SJSA1 (cell line): Measurements from ENCODE around the gene GZMH. TPM values are rescaled to one million over a fixed set of nuclear protein-coding genes. Genes with fewer than 3 reads are reported as not detected.
"Not testable (repeated sequence)": the region's sequence is repeated elsewhere in the genome, so short reads cannot be mapped to it uniquely, and the experiment has no call there.

Source experiments
- DNase-seq, 2 experiments: peaks; one replicate each; pipeline ENCODE4 v3.0.0-alpha.2; 2015 to 2020; ENCODE audit warnings: low spot score in 2 of 2, low read depth in 1 of 2
- H3K27ac ChIP-seq: fragments of 250-450 bp; sonication (Bioruptor Pico); 2 replicates; pipeline ENCODE4 v1.5.1; 2020; ENCODE audit warnings: mild to moderate bottlenecking, moderate library complexity
- H3K27me3 ChIP-seq: fragments of 250-450 bp; sonication (Bioruptor Pico); replicated peaks from 2 replicates; pipeline ENCODE4 v1.5.1; 2020; ENCODE audit warnings: mild to moderate bottlenecking, moderate library complexity
- H3K36me3 ChIP-seq: fragments of 250-450 bp; sonication (Bioruptor Pico); 2 replicates; pipeline ENCODE4 v1.5.1; 2020; ENCODE audit warnings: mild to moderate bottlenecking
- H3K4me1 ChIP-seq: fragments of 250-450 bp; sonication (Bioruptor Pico); replicated peaks from 2 replicates; pipeline ENCODE4 v1.6.1; 2021; ENCODE audit warnings: mild to moderate bottlenecking
- H3K4me3 ChIP-seq: fragments of 250-450 bp; sonication (Bioruptor Pico); 2 replicates; pipeline ENCODE4 v1.5.1; 2020; ENCODE audit warnings: mild to moderate bottlenecking
- H3K9me3 ChIP-seq: fragments of 250-450 bp; sonication (Bioruptor Pico); replicated peaks from 2 replicates; pipeline ENCODE4 v1.5.1; 2020; ENCODE audit warnings: mild to moderate bottlenecking
- total RNA-seq: library from RNA; depleted of rRNA; stranded (reverse); fragments of >200 nt; shearing (Covaris generic); gene quantifications from 2 replicates; pipeline ENCODE4 v1.2.3, GENCODE V29; 2014; rRNA removed

The GZMH gene, protein sequence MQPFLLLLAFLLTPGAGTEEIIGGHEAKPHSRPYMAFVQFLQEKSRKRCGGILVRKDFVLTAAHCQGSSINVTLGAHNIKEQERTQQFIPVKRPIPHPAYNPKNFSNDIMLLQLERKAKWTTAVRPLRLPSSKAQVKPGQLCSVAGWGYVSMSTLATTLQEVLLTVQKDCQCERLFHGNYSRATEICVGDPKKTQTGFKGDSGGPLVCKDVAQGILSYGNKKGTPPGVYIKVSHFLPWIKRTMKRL
- total RNA-seq = not detected in 2 replicates

DNA sequence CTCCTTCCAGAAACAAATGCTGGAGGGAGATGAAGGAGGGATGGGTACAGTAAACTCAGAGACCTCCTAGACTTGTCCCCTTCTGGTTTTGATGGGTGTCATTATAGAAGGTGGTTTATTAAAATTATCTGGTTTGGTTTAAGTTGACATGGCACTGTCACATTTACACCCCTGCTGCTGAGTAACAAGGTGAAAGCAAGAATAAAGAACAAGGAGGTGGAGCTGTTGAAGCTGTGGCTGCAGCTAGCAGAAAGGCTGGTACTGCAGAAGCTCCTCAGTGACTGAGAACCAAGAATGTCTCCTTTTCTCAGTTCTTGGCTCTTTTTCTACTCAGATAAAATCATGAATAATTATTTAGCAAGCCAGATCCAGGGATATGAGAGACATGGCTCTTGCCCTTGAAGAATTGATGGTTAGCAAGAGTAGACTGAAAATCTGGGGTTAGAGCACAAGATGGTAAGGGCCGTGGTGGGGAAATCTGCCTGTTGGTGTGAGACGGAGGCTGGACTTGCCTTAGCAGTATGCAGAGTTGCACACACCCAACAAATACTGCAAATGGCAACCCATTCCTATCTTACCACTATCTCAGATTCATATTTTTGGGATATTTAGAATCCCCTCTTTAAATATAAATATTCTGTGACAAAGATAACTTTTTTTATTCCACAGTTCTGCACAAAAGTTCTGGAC is at the start of gene GZMH:
Gene GZMH (minus strand): TSS at position 31 of the 690 bp plus-strand sequence. CDS start 72 bp downstream, outside the sequence.
- no peak within 1 kb of the TSS for H3K27ac ChIP-seq
- H3K9me3 ChIP-seq = no peaks in the 10 kb centered on the region
- no peaks in the 10 kb centered on the region for H3K36me3 ChIP-seq
- H3K27me3 ChIP-seq = no peaks in the 10 kb centered on the region
- no peak for DNase-seq
- no peaks in the 10 kb centered on the region for H3K4me1 ChIP-seq
- no peak within 1 kb of the TSS for H3K4me3 ChIP-seq

DNA sequence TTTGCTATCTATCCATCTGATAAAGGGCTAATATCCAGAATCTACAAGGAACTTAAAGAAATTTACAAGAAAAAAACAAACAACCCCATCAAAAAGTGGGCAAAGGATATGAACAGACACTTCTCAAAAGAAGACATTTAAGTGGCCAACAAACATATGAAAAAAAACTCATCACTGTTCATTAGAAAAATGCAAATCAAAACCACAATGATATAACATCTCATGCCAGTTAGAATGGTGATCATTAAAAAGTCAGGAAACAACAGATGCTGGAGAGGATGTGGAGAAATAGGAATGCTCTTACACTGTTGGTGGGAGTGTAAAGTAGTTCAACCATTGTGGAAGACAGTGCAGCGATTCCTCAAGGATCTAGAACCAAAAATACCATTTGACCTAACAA is 38.9 kb upstream of the GZMH start:
- not testable (repeated sequence) for H3K27me3 ChIP-seq, H3K4me3 ChIP-seq, H3K27ac ChIP-seq, H3K9me3 ChIP-seq, H3K36me3 ChIP-seq, H3K4me1 ChIP-seq, DNase-seq

DNA sequence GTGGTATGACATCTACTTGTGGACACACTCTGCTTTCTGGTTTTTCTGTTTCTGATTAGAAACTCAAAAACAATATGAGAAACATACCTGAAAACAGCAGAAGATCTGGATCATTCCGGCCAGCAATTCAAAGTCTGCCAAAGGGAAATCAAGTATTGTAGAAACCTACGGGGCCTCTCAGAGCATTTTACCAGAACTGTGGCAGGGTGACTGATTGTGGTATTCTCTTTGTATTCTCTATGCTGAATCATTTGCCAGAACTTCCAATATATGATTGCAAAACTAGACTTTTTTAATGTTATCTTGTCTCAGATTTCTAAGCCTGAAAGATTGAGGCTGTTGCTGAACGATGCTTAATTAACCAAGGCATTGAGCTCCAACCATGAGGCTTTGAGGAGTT is 30.4 kb upstream of the GZMH start:
- no peak overlapping the region for H3K4me3 ChIP-seq
- H3K36me3 ChIP-seq = no peaks in the 10 kb centered on the region
- DNase-seq = no peak
- H3K27ac ChIP-seq = no peak overlapping the region
- no peaks in the 10 kb centered on the region for H3K9me3 ChIP-seq
- no peaks in the 10 kb centered on the region for H3K27me3 ChIP-seq
- H3K4me1 ChIP-seq = no peaks in the 10 kb centered on the region

DNA sequence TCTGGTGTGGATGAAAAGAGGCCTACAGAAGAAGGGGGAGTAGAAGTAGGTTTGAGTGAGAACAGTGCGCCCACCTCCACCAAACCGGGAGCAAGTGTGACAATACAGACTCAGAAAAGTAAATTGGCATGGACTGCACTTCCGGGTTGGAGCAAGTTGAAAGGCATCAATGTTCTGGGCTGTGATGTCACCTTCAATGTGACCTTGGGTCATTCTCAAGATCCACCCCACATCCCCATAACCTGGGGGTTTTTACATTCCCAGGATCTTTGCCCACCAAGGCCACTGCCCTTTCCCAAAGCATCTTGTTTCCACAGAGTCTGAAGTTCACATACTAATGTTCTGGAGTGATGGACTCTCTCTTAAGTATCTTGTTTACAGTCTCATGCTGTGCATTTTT is 29.8 kb upstream of the GZMH start:
- Histone ChIP-seq H3K36me3 (no peaks in the 10 kb centered on the region), H3K27ac (no peak overlapping the region), H3K4me1 (no peaks in the 10 kb centered on the region), H3K27me3 (no peaks in the 10 kb centered on the region), H3K9me3 (no peaks in the 10 kb centered on the region), H3K4me3 (no peak overlapping the region)
- no peak for DNase-seq

DNA sequence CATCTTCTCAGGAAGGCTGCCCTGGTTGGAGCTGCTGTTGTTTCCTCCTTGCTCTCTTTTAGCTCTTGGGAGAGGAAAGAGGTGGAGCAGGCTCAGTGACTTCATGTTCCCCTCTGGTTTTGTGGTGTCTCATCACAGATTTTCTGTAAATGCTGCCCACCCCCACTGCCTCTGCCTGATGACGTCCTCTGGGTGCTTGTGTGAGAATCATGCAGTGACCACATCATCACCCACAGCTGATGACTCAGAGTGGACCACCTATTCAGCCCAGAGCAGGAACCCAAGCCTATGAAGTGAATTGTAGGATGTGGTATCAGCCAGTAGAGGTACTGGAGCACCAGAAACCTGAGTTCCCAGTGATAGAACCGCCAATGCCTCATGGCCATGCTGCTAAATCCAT is 24.7 kb upstream of the GZMH start, which contains the start of gene GZMB:
Gene GZMB (minus strand): TSS at position 33 of the 400 bp plus-strand sequence. CDS start 30 bp downstream, at position 3.
- Histone ChIP-seq H3K27ac (no peak within 1 kb of the TSS), H3K36me3 (no peaks in the 10 kb centered on the region), H3K9me3 (no peaks in the 10 kb centered on the region), H3K4me3 (no peak within 1 kb of the TSS), H3K4me1 (no peaks in the 10 kb centered on the region), H3K27me3 (no peaks in the 10 kb centered on the region)
- no peak for DNase-seq

DNA sequence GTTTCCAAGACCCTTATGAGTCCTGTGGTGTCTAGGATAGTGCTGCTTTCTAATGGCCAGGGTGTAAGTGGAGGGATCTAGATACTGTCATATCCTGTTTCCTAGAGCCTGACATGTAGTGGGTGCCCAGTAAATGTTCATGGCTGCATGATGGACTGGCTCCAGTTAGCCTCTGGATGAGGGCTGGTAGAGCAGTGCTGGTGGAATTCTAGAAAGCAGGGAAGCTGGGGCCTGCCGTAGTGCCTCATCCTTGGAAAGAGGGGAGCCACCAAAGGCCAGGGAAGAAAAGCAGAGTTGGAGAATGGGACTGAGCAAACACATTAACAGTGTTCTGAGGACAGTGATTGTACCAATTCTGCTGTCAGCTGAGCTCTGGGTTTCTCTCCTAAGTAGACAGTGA is 23.9 kb upstream of the GZMH start:
- Histone ChIP-seq H3K27me3 (no peaks in the 10 kb centered on the region), H3K9me3 (no peaks in the 10 kb centered on the region), H3K27ac (no peak overlapping the region), H3K4me3 (no peak overlapping the region), H3K36me3 (no peaks in the 10 kb centered on the region), H3K4me1 (no peaks in the 10 kb centered on the region)
- no peak for DNase-seq

DNA sequence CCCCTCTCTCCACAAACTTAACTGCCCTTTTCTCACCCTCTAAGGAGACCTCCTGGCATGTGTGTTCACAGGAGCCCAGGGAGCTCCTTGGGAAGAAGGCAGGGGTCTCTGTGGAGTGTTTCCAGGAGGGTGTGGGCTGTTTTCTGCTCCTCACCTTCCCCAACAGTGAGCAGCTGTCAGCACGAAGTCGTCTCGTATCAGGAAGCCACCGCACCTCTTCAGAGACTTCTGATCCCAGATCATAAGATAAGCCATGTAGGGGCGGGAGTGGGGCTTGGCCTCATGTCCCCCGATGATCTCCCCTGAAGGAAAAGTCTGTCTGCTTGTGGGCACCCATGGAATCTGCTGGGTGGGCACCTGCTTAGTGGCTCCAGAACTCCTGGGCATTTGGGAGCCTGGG is 23.3 kb upstream of the GZMH start:
- Histone ChIP-seq H3K27me3 (no peaks in the 10 kb centered on the region), H3K27ac (no peak overlapping the region), H3K4me1 (no peaks in the 10 kb centered on the region), H3K36me3 (no peaks in the 10 kb centered on the region), H3K9me3 (no peaks in the 10 kb centered on the region), H3K4me3 (no peak overlapping the region)
- DNase-seq = no peak

DNA sequence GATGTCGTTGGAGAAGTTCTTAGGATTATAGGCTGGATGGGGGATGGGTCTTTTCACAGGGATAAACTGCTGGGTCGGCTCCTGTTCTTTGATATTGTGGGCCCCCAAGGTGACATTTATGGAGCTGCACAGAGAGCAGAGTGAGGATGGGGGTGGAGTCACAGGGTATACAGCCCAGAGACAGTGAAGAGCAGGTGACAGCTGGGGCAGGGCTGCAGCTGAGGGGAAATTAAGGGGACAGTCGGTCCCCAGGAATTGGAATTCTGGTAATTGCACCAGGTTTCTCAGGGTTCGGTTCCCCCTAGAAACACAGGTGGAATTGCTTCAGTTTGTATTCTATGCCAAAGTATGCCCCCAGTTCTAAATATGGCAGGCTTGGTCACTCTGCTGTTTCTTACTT is 22.9 kb upstream of the GZMH start:
- DNase-seq = no peak
- Histone ChIP-seq H3K9me3 (no peaks in the 10 kb centered on the region), H3K36me3 (no peaks in the 10 kb centered on the region), H3K4me3 (no peak overlapping the region), H3K27ac (no peak overlapping the region), H3K4me1 (no peaks in the 10 kb centered on the region), H3K27me3 (no peaks in the 10 kb centered on the region)

DNA sequence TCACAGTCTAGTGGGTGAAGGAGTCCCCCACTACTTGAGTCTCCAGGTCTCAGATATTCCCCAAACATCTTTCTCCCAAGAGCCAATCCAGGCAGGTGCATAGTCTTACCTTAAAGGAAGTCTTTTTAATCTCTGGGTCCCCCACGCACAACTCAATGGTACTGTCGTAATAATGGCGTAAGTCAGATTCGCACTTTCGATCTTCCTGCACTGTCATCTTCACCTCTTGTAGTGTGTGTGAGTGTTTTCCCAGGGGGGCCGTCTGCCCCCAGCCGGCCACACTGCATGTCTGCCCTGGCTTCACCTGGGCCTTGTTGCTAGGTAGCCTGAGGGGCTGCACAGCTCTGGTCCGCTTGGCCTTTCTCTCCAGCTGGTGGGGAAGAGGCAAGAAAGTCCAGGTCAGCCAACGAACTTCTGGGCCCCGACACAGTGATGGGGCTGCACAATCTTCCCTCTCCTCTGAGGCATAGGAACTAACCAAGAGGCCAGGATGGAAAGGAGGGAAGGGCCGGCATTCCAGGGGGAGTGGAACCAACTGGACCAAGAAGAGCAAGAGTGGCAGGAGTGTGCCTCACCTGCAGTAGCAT is 22.4 kb upstream of the GZMH start:
- Histone ChIP-seq H3K27me3 (no peaks in the 10 kb centered on the region), H3K27ac (no peak overlapping the region), H3K4me1 (no peaks in the 10 kb centered on the region), H3K36me3 (no peaks in the 10 kb centered on the region), H3K9me3 (no peaks in the 10 kb centered on the region), H3K4me3 (no peak overlapping the region)
- DNase-seq = no peak

DNA sequence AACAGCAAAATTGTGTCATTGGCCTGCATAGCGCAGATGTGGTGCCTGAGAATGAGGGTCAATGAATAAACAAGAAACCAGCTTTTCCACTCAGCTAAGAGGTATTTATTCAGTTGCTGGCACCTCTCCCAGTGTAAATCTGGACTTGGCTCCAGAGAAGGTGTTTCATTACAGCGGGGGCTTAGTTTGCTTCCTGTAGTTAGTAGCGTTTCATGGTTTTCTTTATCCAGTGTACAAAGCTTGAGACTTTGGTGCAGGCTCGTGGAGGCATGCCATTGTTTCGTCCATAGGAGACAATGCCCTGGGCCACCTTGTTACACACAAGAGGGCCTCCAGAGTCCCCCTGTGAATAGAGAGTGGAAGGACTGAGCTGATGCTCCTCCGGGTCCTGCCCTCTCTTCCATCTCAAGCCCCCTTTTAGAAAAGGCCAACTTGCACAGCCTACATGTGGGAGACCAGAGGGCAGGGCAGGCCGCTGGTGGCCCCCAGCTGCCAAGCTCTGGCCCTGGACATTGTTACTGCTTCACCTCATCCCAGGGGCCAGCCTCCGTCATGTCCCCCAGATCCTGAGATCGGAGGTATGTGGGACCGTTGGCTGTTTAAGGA is 21.5 kb upstream of the GZMH start:
- Histone ChIP-seq H3K27ac (no peak overlapping the region), H3K36me3 (no peaks in the 10 kb centered on the region), H3K9me3 (no peaks in the 10 kb centered on the region), H3K4me3 (no peak overlapping the region), H3K4me1 (no peaks in the 10 kb centered on the region), H3K27me3 (no peaks in the 10 kb centered on the region)
- no peak for DNase-seq

DNA sequence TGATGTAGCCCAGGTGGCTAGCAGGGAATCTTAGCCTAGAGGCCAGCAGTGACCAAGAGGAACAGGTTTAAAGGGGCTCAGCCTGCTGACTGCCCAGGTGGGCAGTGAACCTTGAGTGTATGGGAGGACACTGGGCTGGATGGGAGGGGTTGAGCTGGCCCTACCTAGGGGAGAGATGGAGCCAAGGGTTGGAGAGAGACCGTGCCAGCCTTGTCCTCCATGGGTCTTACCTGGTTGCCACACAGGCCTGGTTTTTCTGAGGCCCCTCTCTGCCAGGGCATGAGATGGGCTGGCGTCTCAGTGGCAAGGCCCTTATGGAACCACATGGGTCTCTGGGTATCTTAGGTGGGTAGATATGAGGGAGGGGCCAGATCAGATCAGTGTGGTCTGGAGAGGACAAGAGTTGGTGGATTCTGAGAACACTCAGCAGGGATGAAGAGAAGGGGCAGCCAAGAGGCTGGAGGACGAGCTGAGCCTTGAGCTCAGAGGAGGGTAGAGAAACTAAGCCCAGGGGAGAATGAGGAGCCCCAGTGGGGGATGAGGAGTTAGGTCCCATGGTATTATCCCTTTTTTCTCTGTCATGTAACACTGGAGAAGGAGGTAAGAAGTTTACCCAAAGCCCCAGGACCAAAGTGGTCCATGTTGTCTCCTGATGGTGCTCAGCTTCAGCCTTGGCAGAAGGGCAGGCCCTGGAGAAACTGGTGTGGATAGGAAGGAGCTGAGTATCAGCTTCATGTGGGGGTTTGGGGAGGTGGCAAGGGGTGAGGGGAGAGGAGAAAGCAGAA is 20.8 kb upstream of the GZMH start:
- H3K27ac ChIP-seq = no peak overlapping the region
- no peaks in the 10 kb centered on the region for H3K4me1 ChIP-seq
- DNase-seq = no peak
- H3K27me3 ChIP-seq = no peaks in the 10 kb centered on the region
- H3K36me3 ChIP-seq = no peaks in the 10 kb centered on the region
- H3K4me3 ChIP-seq = no peak overlapping the region
- H3K9me3 ChIP-seq = no peaks in the 10 kb centered on the region

DNA sequence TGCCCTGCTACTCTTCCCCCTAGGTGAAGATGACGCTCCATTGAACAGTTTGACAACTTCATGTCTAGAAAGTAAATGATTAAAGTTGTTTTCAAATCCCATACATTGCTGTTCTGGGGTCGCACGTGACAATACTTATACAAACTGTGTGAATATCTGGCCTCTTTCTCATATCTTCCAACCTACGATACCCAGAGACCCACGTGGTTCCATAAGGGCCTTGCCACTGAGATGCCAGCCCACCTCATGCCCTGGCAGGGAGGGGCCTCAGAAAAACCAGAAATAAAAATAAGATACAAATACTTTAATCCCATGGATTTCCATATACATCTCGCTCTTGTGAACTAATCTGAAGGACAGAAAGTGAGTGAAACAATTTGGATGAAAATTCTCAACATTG is 20.0 kb upstream of the GZMH start:
- H3K4me1 ChIP-seq = no peaks in the 10 kb centered on the region
- H3K36me3 ChIP-seq = no peaks in the 10 kb centered on the region
- no peak for DNase-seq
- no peaks in the 10 kb centered on the region for H3K9me3 ChIP-seq
- H3K27ac ChIP-seq = no peak overlapping the region
- H3K4me3 ChIP-seq = no peak overlapping the region
- H3K27me3 ChIP-seq = no peaks in the 10 kb centered on the region

DNA sequence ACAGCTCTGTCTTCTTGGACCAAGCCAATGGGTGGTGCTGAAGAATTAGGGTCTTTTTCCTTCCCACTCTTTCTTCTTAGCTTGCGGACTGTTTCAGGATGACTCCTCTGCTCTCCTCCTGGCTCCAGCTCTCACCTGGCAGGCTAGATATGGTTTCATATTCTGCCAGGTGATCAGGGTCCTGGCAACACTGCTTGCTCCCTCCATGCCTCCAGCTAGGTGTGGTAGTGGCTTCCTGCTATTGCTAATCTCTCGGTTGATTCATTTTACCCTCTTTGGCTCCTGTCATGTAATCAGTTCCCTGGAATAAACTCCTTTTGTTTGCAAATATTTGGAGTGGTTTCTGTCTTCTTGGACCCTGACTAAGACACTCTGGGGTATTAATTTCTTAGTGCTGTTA is 4.3 kb upstream of the GZMH start:
- Histone ChIP-seq H3K36me3 (no peaks in the 10 kb centered on the region), H3K4me1 (no peaks in the 10 kb centered on the region), H3K27ac (no peak overlapping the region), H3K4me3 (no peak overlapping the region), H3K27me3 (no peaks in the 10 kb centered on the region), H3K9me3 (no peaks in the 10 kb centered on the region)
- DNase-seq = no peak
